GM21390 (cell line): ENCODE data around the gene TGM5.
"Not testable (repeated sequence)": the region's sequence is repeated elsewhere in the genome, so short reads cannot be mapped to it uniquely, and the experiment has no call there.

Experiments used
- ATAC-seq: cut with Tn5 transposase; IDR thresholded peaks from one replicate; pipeline ENCODE4 v1.9.1; 2021; ENCODE audit not compliant: unreplicated experiment

The TGM5 gene

GRCh38 chr15:43276563-43277200, 10.0 kb upstream of the TGM5 start:
- no peak for ATAC-seq

GRCh38 chr15:43275740-43276562, 9.2 kb upstream of the TGM5 start:
- ATAC-seq = no peak

DNA sequence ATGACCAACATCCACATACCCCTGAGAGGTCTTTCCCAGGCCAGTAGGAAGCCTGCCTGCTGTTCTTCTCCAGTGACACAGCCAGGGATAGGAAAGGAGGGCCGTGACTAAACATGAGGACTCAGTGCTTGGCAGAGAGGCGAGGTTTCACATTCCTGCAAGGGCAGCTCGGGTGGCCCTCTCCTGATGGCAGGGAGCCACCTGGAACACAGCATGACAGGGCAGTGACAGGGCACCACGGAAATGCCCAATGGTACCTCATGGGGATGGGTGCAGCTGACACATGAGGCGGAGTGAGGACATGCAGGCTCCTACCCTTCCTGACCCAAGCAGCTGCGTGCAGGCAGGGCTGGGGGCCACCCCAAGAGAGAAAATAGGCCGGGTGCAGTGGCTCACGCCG, 7.4 kb upstream of the TGM5 start:
- ATAC-seq = no peak

GRCh38 chr15:43273243-43273642, 6.5 kb upstream of the TGM5 start:
- ATAC-seq = no peak

DNA sequence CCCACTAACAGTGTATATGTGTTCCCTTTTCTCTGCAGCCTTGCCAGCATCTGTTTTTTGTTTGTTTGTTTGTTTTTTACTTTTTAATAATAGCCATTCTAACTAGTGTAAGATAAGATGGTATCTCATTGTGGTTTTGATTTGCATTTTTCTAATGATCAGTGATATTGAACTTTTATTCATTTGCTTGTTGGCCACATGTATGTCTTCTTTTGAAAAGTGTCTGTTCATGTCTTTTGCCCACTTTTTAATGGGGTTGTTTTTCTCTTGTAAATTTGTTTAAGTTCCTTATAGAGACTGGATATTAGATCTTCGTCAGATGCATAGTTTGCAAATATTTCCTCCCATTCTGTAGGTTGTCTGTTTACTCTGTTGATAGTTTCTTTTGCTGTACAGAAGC, 5.2 kb upstream of the TGM5 start:
- ATAC-seq = not testable (repeated sequence)

DNA sequence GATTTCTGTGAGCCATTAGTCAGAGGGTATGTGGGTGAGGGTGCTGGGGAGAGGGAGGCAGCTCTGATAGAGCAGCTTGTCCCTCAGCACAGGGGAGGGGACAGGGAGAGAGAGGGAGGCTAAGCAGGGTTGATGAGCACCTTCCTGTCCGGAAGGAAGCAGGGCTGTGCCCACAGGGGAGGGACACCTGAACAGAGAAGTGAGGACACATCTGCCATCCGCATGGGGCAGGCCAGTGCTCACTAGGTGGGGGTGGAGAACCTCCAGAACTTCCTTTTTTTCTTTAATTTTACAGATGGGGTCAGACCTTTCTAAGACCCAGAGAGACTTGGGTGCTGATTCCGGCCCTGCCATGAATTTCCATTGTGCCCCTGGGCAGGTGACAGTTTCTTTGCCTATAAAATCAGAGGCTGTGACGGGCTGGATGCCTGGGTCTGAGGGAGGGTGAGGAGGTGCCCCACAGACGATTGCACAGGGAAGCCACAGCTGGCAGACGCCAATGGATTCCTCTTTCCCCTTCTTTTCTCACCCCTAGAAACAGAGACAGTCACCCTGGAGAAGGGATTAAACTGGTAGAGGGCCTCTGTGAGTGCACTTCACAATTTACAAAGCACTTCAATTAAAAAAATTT, 4.1 kb upstream of the TGM5 start:
- ATAC-seq = no peak

GRCh38 chr15:43270113-43270665, 3.5 kb upstream of the TGM5 start:
- no peak for ATAC-seq

GRCh38 chr15:43268111-43269105, 1.7 kb upstream of the TGM5 start:
- ATAC-seq = no peak

- no peak for ATAC-seq
These were observed 711 bp upstream of the TGM5 start for GRCh38 chr15:43267439-43267838.

DNA sequence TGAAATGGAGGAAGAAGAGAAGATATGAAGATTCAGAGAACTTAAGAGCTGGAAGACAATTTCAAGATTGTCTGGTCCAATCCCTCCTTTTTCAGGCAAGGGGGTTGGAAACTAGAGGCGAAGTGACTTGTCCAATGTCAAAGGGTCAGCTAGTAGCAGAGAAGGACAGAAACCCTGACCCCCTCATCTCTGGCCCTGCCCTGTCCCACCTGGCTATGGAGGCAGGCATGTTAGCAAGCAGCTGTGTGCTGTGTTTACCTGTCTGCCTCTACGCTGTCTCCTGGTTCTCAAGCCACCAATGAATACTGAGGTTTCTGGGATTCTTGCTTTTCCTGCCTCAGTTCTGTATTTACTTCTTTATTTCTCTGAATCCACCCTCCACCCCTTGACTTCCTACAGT, 342 bp downstream of the TGM5 start:
- ATAC-seq = no peak

DNA sequence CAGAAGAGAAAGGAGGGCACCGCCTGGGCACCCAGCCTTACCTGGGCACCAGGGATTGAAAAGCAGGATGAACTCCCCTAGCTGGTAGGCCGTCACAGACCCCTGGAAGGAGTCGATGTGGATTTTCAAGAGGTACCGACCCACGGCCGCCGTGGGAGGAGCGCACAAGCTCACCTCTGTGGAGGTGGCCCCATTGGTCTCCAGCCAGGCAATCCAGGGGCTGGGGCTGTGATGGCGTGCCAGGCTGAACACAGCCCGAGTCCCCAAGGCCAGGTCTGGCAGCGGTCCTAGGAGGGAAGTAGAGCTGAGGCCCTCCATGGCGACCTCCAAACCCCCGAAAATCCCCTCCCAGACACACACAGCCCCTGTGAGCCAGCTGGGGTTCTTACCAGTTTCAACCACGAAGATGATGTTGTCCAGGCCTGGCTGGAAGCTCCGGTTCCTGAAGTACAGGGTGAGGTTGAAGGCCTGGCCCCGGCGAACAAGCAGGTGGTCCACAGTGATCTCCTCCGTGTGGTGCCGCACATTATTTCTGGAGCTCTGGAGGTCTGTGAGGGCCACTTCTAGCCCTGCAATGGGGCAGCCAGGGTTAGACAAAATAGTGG, 6.6 kb downstream of the TGM5 start:
- no peak for ATAC-seq

DNA sequence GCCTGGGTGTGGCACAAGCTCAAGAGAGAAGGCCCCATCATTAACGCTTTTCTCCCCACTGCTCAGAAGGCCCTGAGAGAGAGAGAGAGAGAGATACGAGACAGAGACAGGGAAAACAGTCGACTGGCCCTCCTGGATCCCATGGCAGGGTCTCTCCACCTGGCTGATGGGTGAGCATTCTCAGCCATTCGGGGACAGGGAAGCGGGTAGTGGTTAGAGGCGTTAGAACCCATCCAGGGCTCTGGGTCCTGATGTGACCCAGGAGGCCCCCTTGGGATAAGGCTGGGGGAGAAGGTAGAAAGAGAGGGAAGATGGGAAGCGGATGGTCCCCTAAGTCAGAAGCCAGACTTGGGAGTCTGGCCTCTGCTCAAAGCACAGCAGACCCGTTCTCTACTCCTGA, 7.9 kb downstream of the TGM5 start:
- ATAC-seq = no peak

GRCh38 chr15:43256341-43256740, 10.4 kb downstream of the TGM5 start:
- no peak for ATAC-seq

- no peak for ATAC-seq
These were observed 11.4 kb downstream of the TGM5 start for GRCh38 chr15:43255376-43255775.

DNA sequence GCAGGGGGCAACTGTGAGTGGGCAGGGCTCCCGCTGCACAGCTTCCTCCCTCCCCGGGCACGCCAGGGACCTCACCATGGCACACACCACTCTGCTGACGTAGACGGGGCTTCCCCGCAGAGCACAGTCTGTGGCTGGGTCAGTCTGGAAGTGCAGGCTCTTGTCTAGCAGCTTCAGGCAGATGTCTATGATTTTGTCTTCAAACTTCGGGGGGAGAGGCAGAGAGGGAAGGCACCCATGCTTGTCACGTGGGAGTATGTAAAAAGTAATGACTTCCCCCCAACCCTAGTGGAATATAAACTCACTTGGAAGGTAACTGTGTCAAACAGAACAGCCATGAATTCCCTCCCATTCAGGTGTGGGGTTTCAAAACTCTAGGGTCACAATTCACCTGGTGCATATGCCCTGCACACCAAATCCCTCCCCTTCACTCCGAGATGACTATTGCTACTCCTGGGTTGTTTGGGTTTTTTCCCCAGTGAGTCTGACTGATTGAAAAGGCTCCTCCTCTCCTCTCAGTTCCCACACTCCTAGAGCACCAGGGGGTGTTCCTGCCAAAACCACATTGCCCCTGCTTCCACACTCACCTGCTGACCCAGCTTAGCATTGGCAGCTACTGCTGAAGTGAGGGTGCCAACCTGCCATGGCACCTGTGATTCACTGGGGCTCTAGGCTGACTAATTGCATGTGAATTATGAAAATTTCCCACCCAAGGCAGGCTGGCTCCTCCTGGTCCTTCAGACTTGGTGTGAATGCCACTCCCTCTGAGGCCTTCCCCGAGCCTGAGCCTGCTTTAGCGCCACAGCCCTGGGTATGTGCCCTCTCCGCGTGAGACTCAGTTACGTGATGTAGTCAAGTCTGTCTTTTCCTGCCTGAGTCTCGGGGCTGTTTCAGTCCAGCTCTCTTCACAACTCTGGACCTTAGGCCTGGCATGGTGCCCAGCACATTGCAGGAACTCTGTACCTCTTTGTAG, 13.0 kb downstream of the TGM5 start:
- peak; percentile 46 for ATAC-seq

GRCh38 chr15:43251871-43252250, 14.9 kb downstream of the TGM5 start:
- ATAC-seq = no peak

DNA sequence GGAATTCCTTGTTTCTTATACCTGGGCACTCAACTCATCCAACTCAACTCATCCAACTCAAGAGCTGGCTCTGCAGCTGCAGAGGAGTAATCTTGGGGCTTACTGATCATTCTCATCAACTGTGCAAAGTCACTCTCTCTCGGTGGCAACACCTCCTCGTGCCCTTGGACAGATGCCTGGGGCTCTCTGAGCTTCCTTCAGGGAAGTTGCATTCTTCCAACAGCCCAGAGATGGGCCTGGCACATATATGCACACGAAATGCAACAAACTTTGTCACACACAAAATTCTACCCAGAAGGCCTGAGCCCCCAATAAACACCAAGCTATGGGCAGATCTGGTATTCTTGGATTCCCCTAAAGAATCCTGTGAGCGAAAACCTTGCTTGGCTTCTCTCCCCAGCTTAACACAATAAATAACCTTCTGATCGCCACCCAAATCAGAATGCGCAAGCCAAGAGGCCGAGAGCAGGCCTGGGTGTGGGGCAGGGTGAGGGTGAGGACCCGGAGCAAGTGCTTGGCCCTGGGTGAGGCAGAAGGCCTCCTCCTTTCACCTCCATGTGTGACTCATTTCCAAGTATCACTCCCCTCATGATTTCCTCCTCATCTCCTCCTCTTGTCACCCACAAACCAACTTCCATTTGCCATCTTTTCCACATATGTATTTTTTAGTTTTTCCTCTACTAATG, 15.4 kb downstream of the TGM5 start:
- no peak for ATAC-seq

GRCh38 chr15:43250785-43251184, 15.9 kb downstream of the TGM5 start:
- no peak for ATAC-seq
